ENCODE results near the gene CCNK. TPM values are rescaled to one million over a fixed set of nuclear protein-coding genes. Genes with fewer than 3 reads are reported as not detected.

Gene CCNK
- total RNA-seq, 4 donors from 2014 or later, result 17.4 to 43.2 (median 34.4) TPM

- Histone ChIP-seq H3K4me1 (no peaks in the 10 kb centered on the region), H3K27ac (peak overlapping the region; percentile 13 to 42), H3K9me3 (no peaks in the 10 kb centered on the region), H3K4me3 (no peak overlapping the region), H3K27me3 (no peaks in the 10 kb centered on the region), H3K36me3 (no peaks in the 10 kb centered on the region)
- TF ChIP-seq CTCF (IDR thresholded peaks at IDR 0.05) (no peak), POLR2A (IDR thresholded peaks at IDR 0.05) (no peak)
- intact Hi-C loops (cut with DNase I; ENCODE audit: low total_unique reads), result no loop called here
- DNase-seq, result peak in 1 of 2 donors; percentile 45
Measured at GRCh38 chr14:99546234-99546879, 65.1 kb downstream of the CCNK start.

- no peaks in the 10 kb centered on the region for H3K27me3 ChIP-seq
- intact Hi-C loops (cut with DNase I; ENCODE audit: low total_unique reads), result no loop called here
- TF ChIP-seq POLR2A (IDR thresholded peaks at IDR 0.05), result no peak
- no peak for TF ChIP-seq CTCF (IDR thresholded peaks at IDR 0.05)
- DNase-seq, result no peak
- no peaks in the 10 kb centered on the region for H3K4me1 ChIP-seq
- no peak overlapping the region for H3K4me3 ChIP-seq
- no peaks in the 10 kb centered on the region for H3K36me3 ChIP-seq
- H3K9me3 ChIP-seq, result no peaks in the 10 kb centered on the region
- H3K27ac ChIP-seq, result peak overlapping the region in 1 of 2 donors; percentile 55
Measured at GRCh38 chr14:99548255-99548654, 67.0 kb downstream of the CCNK start.

GRCh38 chr14:99548871-99549515, 67.8 kb downstream of the CCNK start:
- Histone ChIP-seq H3K27ac (peak overlapping the region in 1 of 2 donors; percentile 55), H3K4me3 (no peak overlapping the region), H3K36me3 (no peaks in the 10 kb centered on the region), H3K4me1 (no peaks in the 10 kb centered on the region), H3K27me3 (no peaks in the 10 kb centered on the region), H3K9me3 (no peaks in the 10 kb centered on the region)
- intact Hi-C loops (cut with DNase I; ENCODE audit: low total_unique reads), result no loop called here
- TF ChIP-seq POLR2A (IDR thresholded peaks at IDR 0.05), result no peak
- TF ChIP-seq CTCF (IDR thresholded peaks at IDR 0.05), result no peak
- no peak for DNase-seq

GRCh38 chr14:99549684-99550083, 68.5 kb downstream of the CCNK start:
- H3K27ac ChIP-seq, result peak overlapping the region in 1 of 2 donors; percentile 55
- no peaks in the 10 kb centered on the region for H3K4me1 ChIP-seq
- TF ChIP-seq POLR2A (IDR thresholded peaks at IDR 0.05) (no peak), CTCF (IDR thresholded peaks at IDR 0.05) (no peak)
- no peak for DNase-seq
- H3K36me3 ChIP-seq, result no peaks in the 10 kb centered on the region
- H3K9me3 ChIP-seq, result no peaks in the 10 kb centered on the region
- no peak overlapping the region for H3K4me3 ChIP-seq
- intact Hi-C loops (cut with DNase I; ENCODE audit: low total_unique reads), result no loop called here
- no peaks in the 10 kb centered on the region for H3K27me3 ChIP-seq

- H3K4me3 ChIP-seq, result no peak overlapping the region
- TF ChIP-seq POLR2A (IDR thresholded peaks at IDR 0.05) (no peak), CTCF (IDR thresholded peaks at IDR 0.05) (no peak)
- no peaks in the 10 kb centered on the region for H3K27me3 ChIP-seq
- no peaks in the 10 kb centered on the region for H3K4me1 ChIP-seq
- intact Hi-C loops (cut with DNase I; ENCODE audit: low total_unique reads), result no loop called here
- no peak overlapping the region for H3K27ac ChIP-seq
- no peak for DNase-seq
- H3K9me3 ChIP-seq, result no peaks in the 10 kb centered on the region
- no peaks in the 10 kb centered on the region for H3K36me3 ChIP-seq
Measured at GRCh38 chr14:99550387-99550992, 69.3 kb downstream of the CCNK start.

Data from uterus (tissue), 4 donors.